GM12892 (cell line): ENCODE measurements around the gene CORO7.
A peak's percentile ranks its signal among the peaks of the same experiment; 100 is the strongest.

Experiments used
- DNase-seq: peaks from one replicate; pipeline ENCODE4 v3.0.0; 2011; ENCODE audit not compliant: insufficient read length
- FAIRE-seq: peaks from 2 replicates; lab custom pipeline; 2011; peaks lifted over from hg19 to GRCh38; lab: Jason Lieb, UNC
- POLR2A ChIP-seq: IDR thresholded peaks from 2 replicates; pipeline ENCODE4 v1.6.1; 2011; ENCODE audit warnings: low read depth, low read length, control low read depth
- POLR2AphosphoS5 ChIP-seq: IDR thresholded peaks from 2 replicates; pipeline ENCODE4 v1.6.1; 2011; ENCODE audit warnings: low read depth, low read length, control low read depth
- TAF1 ChIP-seq: IDR thresholded peaks from 2 replicates; pipeline ENCODE4 v1.6.1; 2011; ENCODE audit warnings: low read depth, mild to moderate bottlenecking, control low read depth, low read length, borderline replicate concordance

CORO7 gene

DNA sequence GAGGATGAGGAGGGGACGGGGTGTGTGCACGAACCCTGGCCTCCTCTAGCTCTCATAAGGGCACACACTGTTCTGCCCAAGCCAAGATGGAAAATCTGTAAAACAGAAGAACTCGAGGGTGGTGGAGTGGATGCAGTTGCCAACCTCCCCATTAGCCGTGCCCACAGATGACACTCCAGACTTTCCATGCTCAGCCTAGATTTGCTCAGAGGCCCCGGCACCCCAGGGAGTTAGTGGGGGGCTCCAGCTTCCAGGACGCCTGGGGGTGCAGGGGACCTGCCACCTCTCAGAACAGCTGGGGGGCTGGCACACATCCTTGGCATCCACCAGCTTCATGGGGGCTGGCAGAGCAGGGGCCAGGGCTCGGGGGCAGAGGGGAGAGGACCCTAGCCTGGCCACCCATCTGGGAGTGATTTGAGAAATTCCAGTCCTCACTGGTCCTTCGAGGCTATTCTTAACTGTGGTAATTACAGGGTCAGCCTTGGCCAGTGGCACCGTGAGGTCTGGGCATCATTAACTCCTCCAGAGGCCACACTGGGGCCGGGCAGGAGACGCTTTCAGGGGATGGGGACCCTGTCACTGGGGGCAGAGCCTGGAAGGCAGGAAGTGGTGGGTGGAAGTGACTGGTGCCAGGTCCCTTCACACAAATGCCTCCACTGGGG lies 30.5 kb downstream of the CORO7 start:
- no peak for TF ChIP-seq POLR2AphosphoS5
- no peak for TF ChIP-seq TAF1
- no peak for TF ChIP-seq POLR2A
- DNase-seq (no peak), FAIRE-seq (no peak)

GRCh38 chr16:4385066-4385788 lies 31.2 kb downstream of the CORO7 start:
- TF ChIP-seq POLR2AphosphoS5 (no peak), POLR2A (no peak), TAF1 (no peak)
- no peak for DNase-seq
- FAIRE-seq = no peak

- TF ChIP-seq POLR2A = no peak
- FAIRE-seq = no peak
- no peak for DNase-seq
Measured at GRCh38 chr16:4384509-4384942, 31.9 kb downstream of the CORO7 start.

DNA sequence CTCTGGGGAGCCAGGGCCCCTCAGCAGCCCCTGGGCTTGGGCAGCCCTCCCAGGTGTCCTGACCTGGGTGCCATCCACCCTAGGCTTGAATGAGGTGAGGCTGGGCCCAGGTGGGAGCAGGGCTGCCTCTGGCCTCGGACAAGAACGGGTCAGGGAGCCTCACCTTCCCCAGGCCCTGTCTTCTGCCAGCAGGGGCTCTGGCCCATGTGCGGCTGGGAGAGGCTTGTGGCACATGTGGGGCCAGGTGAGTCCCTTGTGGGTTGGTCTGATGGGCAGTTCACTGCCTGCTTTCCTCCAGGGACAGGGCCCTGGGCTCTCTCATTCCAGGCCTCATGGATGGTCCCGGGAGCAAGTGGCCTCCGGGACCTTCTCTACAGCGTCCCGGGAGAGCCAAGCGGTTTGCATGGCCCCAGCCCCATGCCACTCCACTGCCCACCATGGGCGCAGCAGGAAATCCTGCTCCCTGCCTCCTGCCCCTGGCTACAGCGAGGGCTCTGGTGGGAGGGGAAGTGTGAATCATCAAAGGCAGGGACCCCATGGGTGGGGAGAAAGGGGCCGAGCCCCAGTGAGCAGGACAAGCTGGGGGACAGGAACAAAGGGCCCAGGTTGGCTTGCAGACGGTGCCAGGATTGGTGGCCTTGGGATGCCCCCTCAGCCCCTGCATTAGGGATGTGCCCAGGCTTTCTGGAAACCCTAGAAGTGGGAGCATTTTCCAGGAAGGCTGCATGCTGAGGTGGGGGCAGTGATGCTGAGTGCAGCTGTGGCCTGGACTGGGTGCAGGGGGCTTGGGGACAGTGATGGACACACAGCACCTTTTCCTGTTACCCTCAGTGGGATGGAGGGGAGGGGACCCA lies 32.6 kb downstream of the CORO7 start:
- DNase-seq (no peak), FAIRE-seq (no peak)
- no peak for TF ChIP-seq POLR2AphosphoS5
- TF ChIP-seq POLR2A = no peak
- no peak for TF ChIP-seq TAF1

- TF ChIP-seq POLR2A (no peak), TAF1 (no peak), POLR2AphosphoS5 (peak; percentile 35; the same call in 1 of the 2 replicates)
- no peak for DNase-seq
- FAIRE-seq = no peak
Measured at GRCh38 chr16:4382795-4383357, 33.5 kb downstream of the CORO7 start.

- no peak for FAIRE-seq
- TF ChIP-seq TAF1 = no peak
- TF ChIP-seq POLR2AphosphoS5 = no peak
- TF ChIP-seq POLR2A = no peak
- no peak for DNase-seq
Measured at GRCh38 chr16:4381935-4382794, 34.2 kb downstream of the CORO7 start.

GRCh38 chr16:4381072-4381934 lies 35.1 kb downstream of the CORO7 start:
- no peak for FAIRE-seq
- no peak for DNase-seq
- TF ChIP-seq POLR2AphosphoS5 (no peak), POLR2A (no peak)

GRCh38 chr16:4380119-4381063 lies 36.0 kb downstream of the CORO7 start:
- no peak for TF ChIP-seq POLR2AphosphoS5
- TF ChIP-seq TAF1 = no peak
- no peak for TF ChIP-seq POLR2A
- FAIRE-seq (no peak), DNase-seq (no peak)

DNA sequence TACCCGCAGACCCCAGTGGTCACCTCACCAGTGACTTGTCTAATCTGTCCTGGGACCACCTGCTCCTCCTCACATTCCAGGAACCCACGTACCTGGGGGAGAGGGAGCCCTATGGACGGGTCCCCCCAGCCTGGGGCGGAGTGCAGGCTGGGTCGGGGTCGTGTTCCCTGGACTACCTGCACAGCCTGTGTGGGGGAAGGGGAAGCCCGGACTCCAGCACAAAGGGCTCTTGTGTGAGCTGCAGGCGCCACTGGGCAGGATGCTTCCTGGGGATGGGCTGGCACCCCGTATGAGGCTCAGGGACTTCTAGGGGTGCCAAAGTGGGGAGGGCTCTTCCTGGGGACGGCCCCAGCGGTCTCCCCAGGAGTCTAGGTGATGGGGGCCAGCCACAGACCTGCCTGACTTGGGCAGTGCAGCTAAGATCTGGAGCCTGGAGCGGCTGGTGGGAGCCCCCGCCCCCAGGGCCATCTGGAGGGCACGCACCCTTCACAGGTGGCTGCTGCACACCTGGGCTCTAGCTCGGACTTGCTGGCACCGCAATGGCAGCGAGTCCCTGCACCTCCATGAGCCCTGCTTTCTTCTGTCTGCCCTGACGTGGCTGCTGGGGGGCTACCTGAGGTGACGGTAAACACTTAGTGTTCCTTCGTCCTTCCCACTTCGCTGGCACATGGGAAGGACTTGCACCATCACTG lies 37.3 kb downstream of the CORO7 start:
- FAIRE-seq (no peak), DNase-seq (no peak)
- TF ChIP-seq POLR2AphosphoS5 (no peak), POLR2A (no peak), TAF1 (no peak)
